Activated CD8-positive, alpha-beta memory T cell treated with anti-CD3 and anti-CD28 coated beads, Interleukin-2, amount 50 U/mL, for 24 hours (primary cell): ENCODE results near the gene ABCC6.
"Not testable (repeated sequence)": the region's sequence is repeated elsewhere in the genome, so short reads cannot be mapped to it uniquely, and the experiment has no call there.

Experiments
- DNase-seq: peaks from one replicate; pipeline ENCODE4 v3.0.0-alpha.2; 2020; ENCODE audit errors: extremely low read depth

ABCC6 gene

DNA sequence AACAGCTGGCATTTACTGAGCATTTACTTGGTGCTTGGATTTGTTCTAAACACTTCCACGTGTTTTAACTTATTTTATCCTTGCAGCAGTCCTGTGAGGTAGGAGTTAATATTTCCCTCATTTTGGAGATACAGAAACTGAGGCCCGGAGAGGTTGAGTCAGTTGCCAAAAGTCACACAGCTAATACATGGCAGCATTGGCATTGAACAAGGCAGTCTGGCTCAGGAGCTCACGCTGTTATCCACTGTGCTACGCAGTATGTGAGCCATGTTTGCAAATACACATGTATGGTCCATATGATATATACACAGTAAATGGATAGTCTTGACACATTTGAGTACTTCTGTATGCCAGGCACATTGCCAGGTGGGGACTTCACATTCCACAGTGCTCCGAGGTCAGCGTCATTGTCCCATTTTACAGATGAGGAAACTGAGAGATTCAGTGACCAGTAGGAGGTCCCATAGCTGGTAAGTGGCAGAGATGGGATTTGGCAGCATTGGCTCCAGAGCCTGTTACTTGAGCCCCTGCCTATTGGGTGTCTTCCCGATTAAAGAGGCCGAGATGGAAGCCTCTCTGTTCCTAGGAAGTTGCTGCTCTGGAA, 110.7 kb downstream of the ABCC6 start:
- DNase-seq = no peak

DNA sequence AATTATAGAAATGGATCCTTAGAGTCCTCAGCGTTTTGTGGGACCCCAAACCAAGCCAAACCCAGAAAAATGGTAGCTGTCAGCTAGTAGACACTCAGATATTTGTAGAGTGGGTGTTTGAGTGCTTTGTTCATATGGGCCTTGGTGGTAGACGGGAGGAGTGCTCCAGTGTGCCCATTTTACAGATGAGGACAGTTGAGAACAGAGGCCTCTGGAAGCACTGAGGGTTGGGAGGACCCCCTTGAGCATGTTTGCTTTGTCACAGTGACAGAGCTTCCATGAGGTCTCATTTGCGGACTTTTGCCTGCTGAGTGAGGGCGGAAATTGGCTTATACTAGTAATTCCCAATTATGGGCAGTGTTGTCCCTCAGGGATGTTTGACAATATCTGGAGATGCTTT, 111.7 kb downstream of the ABCC6 start:
- no peak for DNase-seq

DNA sequence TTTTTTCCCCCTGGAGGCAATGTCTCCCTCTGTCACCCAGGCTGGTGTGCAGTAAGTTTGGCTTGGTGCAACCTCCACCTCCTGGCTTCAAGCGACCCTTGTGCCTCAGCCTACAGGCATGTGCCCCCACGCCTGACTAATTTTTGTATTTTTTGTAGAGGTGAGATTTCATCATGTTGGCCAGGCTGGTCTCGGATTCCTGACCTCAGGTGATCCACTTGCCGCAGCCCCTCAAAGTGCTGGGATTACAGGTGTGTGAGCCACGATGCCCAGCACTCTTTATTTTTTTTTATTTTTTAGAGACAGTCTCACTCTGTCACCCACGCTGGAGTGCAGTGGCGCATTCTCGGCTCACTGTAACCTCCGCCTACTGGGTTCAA, 113.2 kb downstream of the ABCC6 start:
- DNase-seq = no peak

DNA sequence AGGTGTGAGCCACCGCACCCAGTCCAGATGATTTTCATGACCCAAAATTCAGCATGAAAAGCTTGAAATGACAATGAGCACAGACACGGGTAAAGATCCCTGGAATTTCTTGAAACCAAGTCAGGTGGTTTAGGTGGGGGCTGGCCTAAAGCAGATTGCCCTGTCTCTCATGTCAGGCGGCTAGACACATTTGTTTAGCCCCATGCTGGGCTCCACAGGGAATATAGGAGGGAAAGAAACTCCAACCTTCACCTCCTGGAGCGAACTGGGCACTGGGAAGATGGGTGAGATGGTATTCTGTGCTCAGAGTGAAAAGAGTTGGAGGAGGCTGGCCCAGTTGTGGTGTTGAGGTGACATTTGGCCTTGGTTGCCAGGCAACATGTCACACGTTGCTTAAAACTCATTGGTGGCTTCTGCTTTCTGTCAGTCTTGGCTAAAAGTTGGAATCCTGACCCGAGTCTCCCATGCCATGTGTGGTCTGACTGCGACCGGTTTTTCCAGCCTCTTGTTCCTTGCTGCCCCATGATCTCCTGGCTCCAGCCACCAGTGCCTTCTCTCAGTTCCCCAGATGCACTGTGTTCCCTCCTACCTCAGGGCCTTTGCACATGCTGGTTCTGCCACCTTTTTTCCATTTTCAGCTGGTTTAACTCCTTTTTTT, 113.7 kb downstream of the ABCC6 start:
- no peak for DNase-seq

DNA sequence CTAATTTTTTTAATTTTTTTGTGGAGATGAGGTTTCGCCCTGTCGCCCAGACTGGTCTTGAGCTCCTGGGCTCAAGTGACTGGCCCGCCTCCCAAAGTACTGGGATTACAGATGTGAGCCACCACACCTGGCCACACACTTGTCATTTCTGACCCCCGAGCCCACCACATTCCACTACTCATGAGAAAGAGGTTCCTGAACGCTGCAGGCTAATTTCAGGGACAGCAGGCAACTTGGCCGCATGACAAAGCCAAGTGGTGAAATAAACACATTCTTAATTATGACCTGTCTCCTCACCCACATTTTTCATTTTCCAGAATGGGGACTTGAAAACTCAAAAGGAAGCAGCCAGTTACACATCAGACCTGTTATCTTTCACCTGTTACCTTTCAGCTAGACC, 114.5 kb downstream of the ABCC6 start:
- no peak for DNase-seq

DNA sequence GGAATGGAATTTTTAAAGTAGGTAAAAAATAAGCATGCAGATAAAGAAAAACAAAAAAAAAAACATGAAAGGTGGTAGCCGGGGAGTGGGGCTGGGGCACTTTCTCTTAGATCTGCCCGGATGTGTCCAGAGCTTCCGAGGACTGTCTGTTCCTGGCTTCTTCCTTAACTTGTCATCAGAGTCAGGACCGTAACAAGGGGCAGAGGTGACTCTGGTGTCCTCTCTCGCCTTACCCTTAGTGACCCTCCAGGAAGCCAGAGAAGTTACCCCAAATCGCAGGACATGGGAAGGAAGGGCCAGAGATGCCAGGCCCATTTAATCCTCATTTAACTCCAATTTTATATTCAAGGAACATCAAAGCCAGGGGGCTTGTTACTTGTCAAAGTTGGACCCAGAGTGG, 115.5 kb downstream of the ABCC6 start:
- no peak for DNase-seq

DNA sequence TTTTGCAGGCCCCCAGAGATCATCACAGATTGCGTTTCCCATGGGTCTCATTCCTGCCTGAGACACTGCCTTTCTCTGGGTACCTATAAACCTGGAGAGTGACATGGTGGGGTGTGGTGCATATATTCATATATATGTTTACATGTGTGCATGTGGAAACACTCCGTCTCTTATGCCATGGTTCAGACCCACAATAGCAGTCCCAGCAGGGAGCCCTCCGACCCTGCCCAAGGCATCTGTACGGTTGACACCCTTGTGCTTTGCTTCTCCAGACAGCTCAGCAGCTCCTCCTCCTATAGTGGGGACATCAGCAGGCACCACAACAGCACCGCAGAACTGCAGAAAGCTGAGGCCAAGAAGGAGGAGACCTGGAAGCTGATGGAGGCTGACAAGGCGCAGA, 116.8 kb downstream of the ABCC6 start:
- DNase-seq = no peak

DNA sequence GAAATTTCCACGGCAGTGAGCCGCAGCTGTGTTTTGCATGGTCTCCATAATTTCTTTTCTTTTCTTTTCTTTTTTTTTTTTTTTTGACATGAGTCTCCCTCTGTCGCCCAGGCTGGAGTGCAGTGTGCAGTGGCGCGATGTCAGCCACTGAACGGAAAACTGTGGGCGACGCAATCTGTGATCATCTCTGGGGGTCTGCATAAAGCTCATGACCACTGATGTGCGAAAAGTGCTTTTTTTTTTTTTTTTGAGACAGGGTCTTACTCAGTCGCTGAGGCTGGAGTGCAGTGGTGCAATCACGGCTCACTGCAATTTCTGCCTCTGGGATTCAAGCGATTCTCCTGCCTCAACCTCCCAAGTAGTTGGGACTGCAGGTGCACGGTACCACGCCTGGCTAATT, 117.6 kb downstream of the ABCC6 start:
- DNase-seq = no peak

DNA sequence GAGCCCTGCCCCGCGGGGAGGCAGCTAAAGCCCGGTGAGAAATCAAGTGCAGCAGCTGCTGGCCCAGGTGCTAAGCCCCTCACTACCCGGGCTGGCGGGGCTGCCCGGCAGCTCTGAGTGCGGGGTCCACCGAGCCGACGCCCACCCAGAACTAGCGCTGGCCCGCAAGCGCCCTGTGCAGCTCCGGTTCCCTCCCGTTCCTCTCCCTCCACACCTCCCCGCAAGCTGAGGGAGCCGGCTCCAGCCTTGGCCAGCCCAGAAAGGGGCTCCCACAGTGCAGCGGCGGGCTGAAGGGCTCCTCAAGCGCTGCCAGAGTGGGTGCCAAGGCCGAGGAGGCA, 118.5 kb downstream of the ABCC6 start:
- not testable (repeated sequence) for DNase-seq

DNA sequence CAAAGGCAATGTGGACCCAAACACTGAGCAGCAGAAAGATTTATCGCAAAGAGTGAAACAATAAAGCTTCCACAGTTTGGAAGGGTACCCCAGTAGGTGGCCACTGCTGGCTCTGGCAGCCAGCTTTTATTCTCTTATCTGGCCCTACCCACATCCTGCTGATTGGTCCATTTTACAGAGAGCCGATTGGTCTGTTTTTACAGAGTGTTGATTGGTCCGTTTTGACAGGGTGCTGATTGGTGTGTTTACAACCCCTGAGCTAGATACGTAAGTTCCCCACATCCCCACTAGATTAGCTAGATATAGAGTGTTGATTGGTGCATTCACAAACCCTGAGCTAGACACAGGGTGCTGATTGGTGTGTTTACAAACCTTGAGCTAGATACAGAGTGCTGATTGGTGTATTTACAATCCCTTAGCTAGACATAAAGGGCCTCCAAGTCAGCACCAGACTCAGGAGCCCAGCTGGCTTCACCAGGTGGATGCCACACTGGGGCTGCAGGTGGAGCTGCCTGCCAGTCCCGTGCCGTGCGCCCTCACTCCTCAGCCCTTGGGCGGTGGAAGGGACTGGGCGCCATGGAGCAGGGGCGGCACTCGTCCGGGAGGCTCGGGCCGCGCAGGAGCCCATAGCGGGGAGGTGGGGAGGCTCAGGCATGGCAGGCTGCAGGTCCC, 119.0 kb downstream of the ABCC6 start:
- DNase-seq = not testable (repeated sequence)

DNA sequence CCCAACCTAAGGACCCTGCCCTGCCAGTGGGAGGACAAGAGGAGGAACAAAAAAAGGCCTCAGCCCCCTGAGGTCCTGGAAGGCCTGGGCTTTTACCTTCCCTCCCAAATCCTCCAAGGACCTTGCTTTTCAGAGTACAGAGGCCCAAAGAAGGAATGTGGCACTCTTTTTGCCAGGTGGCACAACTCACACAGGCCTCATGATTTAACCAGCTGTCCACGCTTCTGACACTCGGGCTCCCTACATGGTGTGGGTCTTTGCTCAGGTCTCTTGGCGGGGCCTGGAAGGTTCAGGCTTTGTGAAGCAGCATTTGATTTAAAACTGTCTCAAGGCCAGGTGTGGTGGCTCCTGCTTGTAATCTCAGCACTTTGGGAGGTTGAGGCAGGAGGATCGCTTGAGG, 120.6 kb downstream of the ABCC6 start:
- DNase-seq = no peak

DNA sequence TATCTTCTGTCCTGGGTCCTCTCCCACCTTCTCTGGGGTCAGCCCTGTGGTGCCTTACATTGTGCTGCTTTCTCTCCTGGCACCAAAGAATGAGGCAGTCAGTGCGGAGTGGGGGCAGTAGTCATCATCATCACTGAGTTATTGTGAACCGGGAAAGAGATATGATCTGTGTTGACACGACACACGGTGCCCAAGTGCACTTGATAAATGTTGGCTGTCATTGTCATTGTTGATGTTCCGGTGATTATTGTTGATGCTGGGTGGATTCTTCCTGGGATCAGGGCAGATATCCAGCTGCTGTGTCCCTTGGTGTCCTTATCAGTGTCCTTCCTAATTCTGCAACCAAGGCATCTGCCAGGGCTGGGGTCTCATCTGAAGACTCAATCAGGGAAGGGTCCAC, 121.7 kb downstream of the ABCC6 start:
- DNase-seq = no peak

DNA sequence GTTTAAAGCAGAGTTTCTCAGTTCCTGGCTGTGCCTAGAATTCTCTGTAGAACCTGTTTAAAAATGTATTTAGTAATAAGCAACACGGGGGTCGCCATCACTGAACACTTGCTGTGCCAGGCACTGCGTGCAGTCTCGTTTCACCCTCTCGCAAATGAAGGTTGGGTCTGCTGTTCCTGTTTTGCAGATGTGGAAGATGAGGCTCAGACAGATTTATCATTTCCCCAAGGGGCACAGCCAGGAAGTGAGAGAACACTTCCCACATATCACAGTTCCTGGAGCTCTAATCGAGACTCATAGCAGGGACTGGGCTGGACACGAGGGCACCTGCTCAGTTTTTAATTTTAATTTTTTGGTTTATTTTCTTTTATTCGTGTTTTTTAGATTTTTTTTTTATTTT, 122.7 kb downstream of the ABCC6 start:
- no peak for DNase-seq

DNA sequence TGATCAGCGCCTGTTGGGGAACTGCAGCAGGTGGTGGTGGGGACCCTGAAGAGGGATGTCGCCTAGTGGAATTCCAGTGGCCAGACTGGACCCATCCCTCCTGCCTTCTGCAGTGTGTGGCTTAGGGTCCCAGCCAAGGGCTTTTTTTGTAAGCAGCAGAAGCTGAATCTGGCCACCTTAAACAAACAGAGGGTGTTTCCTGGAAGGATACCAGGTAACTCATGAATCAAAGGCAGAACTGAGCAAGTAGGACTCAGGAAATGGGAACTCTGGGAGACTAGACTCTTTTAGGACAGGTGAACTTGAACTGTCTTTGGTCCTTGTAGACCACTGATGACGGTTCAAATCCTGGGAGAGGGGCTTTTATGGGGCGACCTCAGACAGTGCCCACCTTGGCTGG, 124.0 kb downstream of the ABCC6 start:
- DNase-seq = no peak
